RWPE1 (cell line): Measurements from ENCODE around the gene EOLA1.
A peak's percentile ranks its signal among the peaks of the same experiment; 100 is the strongest.

Experiments used
- CTCF ChIA-PET: fragments of 350-600 bp; sonication (Branson Sonifier 250); formaldehyde crosslinking; extraction: SDS; loops from one replicate; lab custom pipeline; 2021; lab: Yijun Ruan, JAX
- POLR2A ChIA-PET: fragments of 400-600 bp; formaldehyde crosslinking; extraction: SDS; loops from one replicate; lab custom pipeline; 2020; ENCODE audit warnings: antibody characterized with exemption; ENCODE audit not compliant: low non-redundant PET; lab: Yijun Ruan, JAX
- DNase-seq: peaks from one replicate; pipeline ENCODE4 v3.0.0; 2012; ENCODE audit warnings: low spot score
- H3K27ac ChIP-seq: fragments of 450-650 bp; 2 replicates; pipeline ENCODE4 v1.5.1; 2017
- TF ChIP-seq, protein P1 (sequence below): fragments of 450-650 bp; conservative IDR thresholded peaks from 2 replicates; pipeline ENCODE4 v1.5.1; 2017; ENCODE audit warnings: low read depth, mild to moderate bottlenecking

EOLA1 gene

DNA sequence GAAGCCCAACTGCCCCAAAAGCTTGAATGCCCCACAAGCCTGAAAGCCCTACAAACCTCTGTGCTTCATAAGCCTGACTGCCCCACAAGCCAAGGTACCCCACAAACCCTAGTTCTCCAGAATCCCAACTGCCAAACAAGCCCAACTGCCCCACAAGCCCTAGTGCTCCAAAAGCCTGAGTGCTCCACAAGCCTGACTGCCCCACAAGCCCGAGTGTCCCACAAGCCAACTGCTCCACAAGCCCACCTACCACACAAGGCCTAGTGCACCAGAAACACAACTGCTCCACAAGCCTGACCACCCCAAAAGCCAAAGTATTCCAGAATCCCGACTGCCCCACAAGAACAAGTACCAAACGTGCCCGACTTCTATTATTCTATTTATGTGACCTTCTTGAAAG, 22.5 kb downstream of the EOLA1 start:
- H3K27ac ChIP-seq, result no peak overlapping the region
- POLR2A ChIA-PET, result no interaction called here
- TF ChIP-seq, protein P1, sequence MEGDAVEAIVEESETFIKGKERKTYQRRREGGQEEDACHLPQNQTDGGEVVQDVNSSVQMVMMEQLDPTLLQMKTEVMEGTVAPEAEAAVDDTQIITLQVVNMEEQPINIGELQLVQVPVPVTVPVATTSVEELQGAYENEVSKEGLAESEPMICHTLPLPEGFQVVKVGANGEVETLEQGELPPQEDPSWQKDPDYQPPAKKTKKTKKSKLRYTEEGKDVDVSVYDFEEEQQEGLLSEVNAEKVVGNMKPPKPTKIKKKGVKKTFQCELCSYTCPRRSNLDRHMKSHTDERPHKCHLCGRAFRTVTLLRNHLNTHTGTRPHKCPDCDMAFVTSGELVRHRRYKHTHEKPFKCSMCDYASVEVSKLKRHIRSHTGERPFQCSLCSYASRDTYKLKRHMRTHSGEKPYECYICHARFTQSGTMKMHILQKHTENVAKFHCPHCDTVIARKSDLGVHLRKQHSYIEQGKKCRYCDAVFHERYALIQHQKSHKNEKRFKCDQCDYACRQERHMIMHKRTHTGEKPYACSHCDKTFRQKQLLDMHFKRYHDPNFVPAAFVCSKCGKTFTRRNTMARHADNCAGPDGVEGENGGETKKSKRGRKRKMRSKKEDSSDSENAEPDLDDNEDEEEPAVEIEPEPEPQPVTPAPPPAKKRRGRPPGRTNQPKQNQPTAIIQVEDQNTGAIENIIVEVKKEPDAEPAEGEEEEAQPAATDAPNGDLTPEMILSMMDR, result no peak
- no peak for DNase-seq
- CTCF ChIA-PET, result no interaction called here

DNA sequence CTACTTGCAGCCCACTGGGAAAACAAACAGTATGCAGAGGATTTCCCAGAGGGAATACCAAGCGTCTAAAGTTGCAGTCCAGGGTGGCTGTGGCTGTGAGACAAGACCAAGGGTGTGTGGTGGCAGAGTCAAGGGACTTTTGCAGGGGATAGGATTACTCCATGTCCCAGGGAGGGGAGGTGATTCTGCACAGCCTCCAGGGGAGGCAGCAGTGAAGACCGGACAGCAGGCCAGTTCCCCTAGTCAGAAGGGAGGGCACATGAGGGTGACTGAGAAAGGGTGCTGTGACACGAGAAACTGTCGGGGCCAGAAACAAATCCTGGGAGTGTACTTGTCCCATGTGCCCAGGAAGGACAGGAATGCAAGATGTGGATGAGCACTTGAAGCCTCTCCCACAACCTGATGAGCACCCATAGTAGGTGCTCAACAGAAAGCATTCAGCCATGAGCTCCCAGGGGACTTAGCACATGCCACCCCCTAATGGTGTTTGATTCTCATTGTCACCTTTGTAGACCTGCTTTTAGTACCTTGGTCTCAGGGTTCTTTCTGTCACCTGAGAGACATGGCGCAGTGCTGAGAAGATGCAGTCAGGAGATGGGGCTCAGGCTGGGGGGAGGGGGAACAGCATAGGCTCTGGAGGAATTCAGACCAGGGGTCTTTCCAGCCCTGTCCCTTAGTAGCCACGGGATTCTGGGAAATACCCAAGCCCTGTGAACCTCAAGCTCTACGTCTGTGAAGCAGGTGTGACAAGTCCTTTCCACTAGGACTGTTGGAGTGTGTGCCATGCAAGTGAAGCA, 27.0 kb downstream of the EOLA1 start:
- ChIA-PET POLR2A (no interaction called here), CTCF (no interaction called here)
- TF ChIP-seq, protein P1, result no peak
- no peak overlapping the region for H3K27ac ChIP-seq
- DNase-seq, result no peak

DNA sequence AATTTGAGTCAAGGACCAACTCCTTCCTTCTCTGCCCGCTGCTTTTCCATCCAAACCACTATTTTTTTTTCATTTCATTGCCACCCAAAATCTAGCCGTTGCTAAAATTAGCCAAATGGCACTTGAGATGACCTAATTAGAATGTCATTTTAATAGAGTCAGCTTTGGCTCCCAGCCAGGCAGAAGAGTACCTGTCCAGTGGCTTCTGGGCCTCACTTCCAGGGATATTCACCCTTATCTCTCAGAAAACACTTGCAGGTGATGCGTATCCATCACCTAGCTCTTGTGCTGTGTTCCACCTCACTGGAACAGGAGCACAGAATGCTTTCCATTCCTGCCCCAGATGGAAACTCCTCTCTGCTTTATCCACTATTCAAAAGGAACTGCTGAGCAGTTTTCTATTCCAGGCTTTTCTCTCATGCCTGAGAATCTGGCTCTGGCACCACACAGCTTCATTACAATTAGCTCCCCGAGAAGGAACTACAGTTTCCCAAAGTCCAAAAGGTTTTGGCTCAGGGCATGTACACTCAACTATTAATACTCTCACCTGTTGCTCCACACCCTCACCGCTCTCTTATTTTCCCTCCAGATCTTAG, 28.0 kb downstream of the EOLA1 start:
- H3K27ac ChIP-seq, result no peak overlapping the region
- TF ChIP-seq, protein P1, result no peak
- POLR2A ChIA-PET, result no interaction called here
- CTCF ChIA-PET, result no interaction called here
- no peak for DNase-seq

DNA sequence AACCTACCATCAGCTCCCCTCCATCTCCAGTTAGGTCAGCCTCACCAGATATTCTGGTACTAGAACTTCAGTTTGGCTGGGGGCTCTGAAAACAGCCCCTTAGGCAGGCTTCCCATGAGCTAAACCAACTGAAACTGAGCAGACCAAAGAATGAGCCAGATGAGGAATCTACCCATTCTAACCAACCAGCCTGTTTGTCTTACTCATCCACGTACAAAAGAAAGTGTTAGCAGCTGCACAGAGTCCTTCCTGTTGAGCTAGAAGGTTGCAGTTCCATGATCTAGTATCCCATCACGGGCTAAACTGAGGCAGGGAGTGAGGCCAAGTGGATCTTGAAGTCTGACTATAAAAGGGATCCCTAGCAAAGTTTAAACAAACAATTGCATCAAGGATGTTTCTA, 29.0 kb downstream of the EOLA1 start:
- no peak for DNase-seq
- ChIA-PET POLR2A (no interaction called here), CTCF (no interaction called here)
- TF ChIP-seq, protein P1, result no peak
- H3K27ac ChIP-seq, result no peak overlapping the region

DNA sequence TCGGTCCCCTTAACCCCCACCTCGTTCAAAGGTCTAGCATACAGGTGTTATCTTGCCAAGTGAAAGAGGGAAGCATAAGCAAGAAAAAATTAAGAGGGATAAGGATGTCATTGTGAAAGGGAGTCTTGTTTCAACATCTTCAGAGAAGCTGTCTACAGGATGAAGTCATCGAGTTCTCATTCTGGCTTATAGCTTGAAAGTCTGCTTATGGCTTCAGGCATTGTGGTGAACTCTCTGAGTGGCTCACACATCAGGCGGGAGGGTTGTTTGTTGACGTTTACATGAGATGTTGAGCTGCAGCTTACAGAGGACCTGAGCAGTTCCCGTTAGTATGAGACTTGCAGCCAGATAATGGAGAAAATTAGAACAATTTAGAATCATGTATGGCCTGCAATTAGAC, 29.9 kb downstream of the EOLA1 start:
- TF ChIP-seq, protein P1, result no peak
- DNase-seq, result peak; percentile 13
- ChIA-PET POLR2A (no interaction called here), CTCF (interaction anchor here (0.6 kb wide), 1 partner anchor 74 kb away, joined by 3 read pairs; no protein-coding TSS in a partner anchor)
- H3K27ac ChIP-seq, result no peak overlapping the region

DNA sequence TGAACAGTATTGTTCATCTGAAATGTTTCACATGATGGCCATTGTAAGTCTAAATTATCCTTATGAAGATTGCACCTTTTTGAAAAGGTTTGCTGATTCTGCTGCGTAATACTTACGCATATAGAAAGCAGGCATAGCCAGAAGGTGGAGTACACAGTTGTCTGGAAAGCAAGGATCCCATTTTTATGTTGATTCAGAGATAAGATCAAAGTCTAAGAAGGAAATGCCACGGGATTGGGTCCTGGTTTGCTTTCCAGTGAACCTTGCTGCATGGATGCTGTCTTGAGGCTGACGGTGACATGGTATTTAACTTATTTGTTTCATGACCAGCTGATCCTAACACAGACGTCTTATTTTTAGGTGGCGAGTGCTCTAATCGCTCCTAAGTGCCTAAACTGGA, 31.0 kb downstream of the EOLA1 start:
- no peak overlapping the region for H3K27ac ChIP-seq
- TF ChIP-seq, protein P1, result no peak
- DNase-seq, result no peak
- CTCF ChIA-PET, result no interaction called here
- POLR2A ChIA-PET, result no interaction called here
